PC-3 (cell line): ENCODE results near the gene COL12A1. TPM values are rescaled to one million over a fixed set of nuclear protein-coding genes. Genes with fewer than 3 reads are reported as not detected.

ENCODE experiments used
- ATAC-seq: fragments of 200-7000 bp; cut with Tn5 transposase; 2 replicates; pipeline ENCODE4 v1.9.1; 2020; ENCODE audit warnings: mild to moderate bottlenecking, moderate library complexity
- BruUV-seq: library from RNA; stranded (reverse); fragments of 400-500 nt; replicated peaks from 2 replicates; lab custom pipeline; 2021; lab: Mats Ljungman, UMichigan
- CTCF ChIA-PET: fragments of 300-600 bp; sonication (Branson Sonifier 250); formaldehyde crosslinking; loops from one replicate; lab custom pipeline; 2022; ENCODE audit warnings: antibody characterized with exemption; lab: Charles Lee
- POLR2A ChIA-PET: fragments of 300-600 bp; sonication (Branson Sonifier 250); formaldehyde crosslinking; loops from one replicate; lab custom pipeline; 2022; ENCODE audit warnings: antibody characterized with exemption; ENCODE audit not compliant: unreplicated experiment; lab: Charles Lee
- DNase-seq: peaks from one replicate; pipeline ENCODE4 v3.0.0-alpha.2; 2015
- H2AFZ ChIP-seq: fragments of 300-600 bp; sonication (generic); 2 replicates; pipeline ENCODE4 v1.6.0; 2016; ENCODE audit warnings: antibody characterized with exemption, low read length
- H3F3A ChIP-seq: fragments of 300-600 bp; sonication (generic); one replicate; pipeline ENCODE4 v1.6.0; 2017; ENCODE audit warnings: antibody characterized with exemption, low read length, control low read depth, mild to moderate bottlenecking; ENCODE audit not compliant: unreplicated experiment
- H3K27ac ChIP-seq: fragments of 300-600 bp; sonication (generic); 2 replicates; pipeline ENCODE4 v1.5.1; 2016; ENCODE audit warnings: mild to moderate bottlenecking, low read length
- H3K27me3 ChIP-seq: fragments of 300-600 bp; sonication (generic); 2 replicates; pipeline ENCODE4 v1.6.1; 2016; ENCODE audit warnings: low read length, mixed read lengths
- H3K36me3 ChIP-seq: fragments of 300-600 bp; sonication (generic); 2 replicates; pipeline ENCODE4 v1.6.1; 2016; ENCODE audit warnings: low read depth, mixed run types, low read length, mixed read lengths
- H3K4me1 ChIP-seq: fragments of 300-600 bp; sonication (generic); 2 replicates; pipeline ENCODE4 v1.5.1; 2016; ENCODE audit warnings: low read length; ENCODE audit not compliant: insufficient read depth
- H3K4me2 ChIP-seq: fragments of 300-600 bp; sonication (generic); 2 replicates; pipeline ENCODE4 v1.6.0; 2016; ENCODE audit warnings: low read length
- H3K4me3 ChIP-seq: fragments of 300-600 bp; sonication (generic); 2 replicates; pipeline ENCODE4 v1.5.1; 2016; ENCODE audit warnings: mild to moderate bottlenecking, low read length, mixed read lengths
- H3K79me2 ChIP-seq: fragments of 300-600 bp; sonication (generic); 2 replicates; pipeline ENCODE4 v1.6.1; 2017; ENCODE audit warnings: low read length, mixed read lengths
- H3K9ac ChIP-seq: fragments of 300-600 bp; sonication (generic); 2 replicates; pipeline ENCODE4 v1.6.0; 2016; ENCODE audit warnings: mild to moderate bottlenecking, low read length
- H3K9me2 ChIP-seq: fragments of 300-600 bp; sonication (generic); replicated peaks from 2 replicates; pipeline ENCODE4 v1.6.1; 2016; ENCODE audit warnings: mixed run types, low read length, mixed read lengths
- H3K9me3 ChIP-seq: fragments of 300-600 bp; sonication (generic); 2 replicates; pipeline ENCODE4 v1.6.1; 2016; ENCODE audit warnings: low read length, mixed read lengths
- H4K20me1 ChIP-seq: fragments of 300-600 bp; sonication (generic); 2 replicates; pipeline ENCODE4 v1.6.1; 2016; ENCODE audit warnings: low read length, mixed read lengths
- CTCF ChIP-seq: fragments of 300-600 bp; sonication (generic); conservative IDR thresholded peaks from 2 replicates; pipeline ENCODE4 v1.5.1; 2017; ENCODE audit warnings: antibody characterized with exemption, low read depth, mild to moderate bottlenecking, low read length
- EZH2 ChIP-seq: fragments of 300-600 bp; sonication (generic); IDR thresholded peaks from one replicate; pipeline ENCODE4 v1.6.1; 2017; ENCODE audit warnings: antibody characterized with exemption, mild to moderate bottlenecking, low read length; ENCODE audit not compliant: unreplicated experiment
- EZH2phosphoT487 ChIP-seq: fragments of 300-600 bp; sonication (generic); IDR thresholded peaks from 2 replicates; pipeline ENCODE4 v1.6.1; 2018; ENCODE audit warnings: mild to moderate bottlenecking, antibody characterized with exemption, low read length, borderline replicate concordance
- intact Hi-C: fragments of 100-400 bp; cut with micrococcal nuclease; formaldehyde crosslinking; loops from 2 replicates; pipeline ENCODE4 v1.9.0; 2023
- total RNA-seq: library from RNA; depleted of rRNA; stranded (reverse); fragments of >200 nt; gene quantifications from 2 replicates; pipeline ENCODE4 v1.2.3, GENCODE V29; 2014

COL12A1 gene
- total RNA-seq, 1 experiment from 2014 or later: 24.2 TPM

GRCh38 chr6:75201901-75202672 lies 3.8 kb downstream of the COL12A1 start:
- Histone ChIP-seq H3K27ac (no peak overlapping the region), H3K9me3 (no peaks in the 10 kb centered on the region), H3K4me1 (peaks cover 9% of the 10 kb centered on the region), H2AFZ (no peak overlapping the region), H4K20me1 (no peaks in the 10 kb centered on the region), H3K9me2 (no peaks in the 10 kb centered on the region), H3K9ac (no peak overlapping the region), H3K27me3 (no peaks in the 10 kb centered on the region), H3K79me2 (peaks cover 69% of the 10 kb centered on the region), H3F3A (no peaks in the 10 kb centered on the region), H3K4me3 (no peak overlapping the region), H3K36me3 (no peaks in the 10 kb centered on the region), H3K4me2 (no peak overlapping the region)
- no TSS peak for BruUV-seq
- ChIA-PET POLR2A (no interaction called here), CTCF (no interaction called here)
- intact Hi-C loops: loop anchor here (5.0 to 10.0 kb wide), 5 partner anchors 100 to 1347 kb away; no protein-coding TSS in a partner anchor
- ATAC-seq: no peak
- TF ChIP-seq EZH2phosphoT487: no peak
- TF ChIP-seq CTCF: no peak
- TF ChIP-seq EZH2: no peak
- DNase-seq: no peak

GRCh38 chr6:75201021-75201420 lies 4.8 kb downstream of the COL12A1 start:
- ChIA-PET CTCF (no interaction called here), POLR2A (no interaction called here)
- Histone ChIP-seq H3K36me3 (no peaks in the 10 kb centered on the region), H4K20me1 (no peaks in the 10 kb centered on the region), H3K9ac (no peak overlapping the region), H3K79me2 (peaks cover 69% of the 10 kb centered on the region), H3K27ac (no peak overlapping the region), H3K9me3 (no peaks in the 10 kb centered on the region), H3F3A (no peaks in the 10 kb centered on the region), H3K27me3 (no peaks in the 10 kb centered on the region), H3K9me2 (no peaks in the 10 kb centered on the region), H3K4me3 (no peak overlapping the region), H2AFZ (no peak overlapping the region), H3K4me1 (peaks cover 16% of the 10 kb centered on the region), H3K4me2 (no peak overlapping the region)
- no TSS peak for BruUV-seq
- TF ChIP-seq EZH2phosphoT487 (no peak), CTCF (no peak)
- intact Hi-C loops: loop anchor here (5.0 to 10.0 kb wide), 5 partner anchors 99 to 1346 kb away; no protein-coding TSS in a partner anchor
- DNase-seq (no peak), ATAC-seq (no peak)

GRCh38 chr6:75199889-75200288 lies 6.0 kb downstream of the COL12A1 start:
- CTCF ChIA-PET: no interaction called here
- H3K4me2 ChIP-seq: no peak overlapping the region
- H3K4me3 ChIP-seq: no peak overlapping the region
- POLR2A ChIA-PET: no interaction called here
- no peaks in the 10 kb centered on the region for H3K36me3 ChIP-seq
- H3F3A ChIP-seq: no peaks in the 10 kb centered on the region
- BruUV-seq: no TSS peak
- peaks cover 66% of the 10 kb centered on the region for H3K79me2 ChIP-seq
- no peak for TF ChIP-seq EZH2
- TF ChIP-seq EZH2phosphoT487: no peak
- TF ChIP-seq CTCF: no peak
- H3K4me1 ChIP-seq: peaks cover 24% of the 10 kb centered on the region
- H4K20me1 ChIP-seq: no peaks in the 10 kb centered on the region
- no peak overlapping the region for H2AFZ ChIP-seq
- no peak for ATAC-seq
- H3K9me3 ChIP-seq: no peaks in the 10 kb centered on the region
- no peaks in the 10 kb centered on the region for H3K9me2 ChIP-seq
- H3K27me3 ChIP-seq: no peaks in the 10 kb centered on the region
- no peak overlapping the region for H3K27ac ChIP-seq
- intact Hi-C loops: loop anchor here (5.0 to 10.0 kb wide), 6 partner anchors 53 to 1345 kb away; no protein-coding TSS in a partner anchor
- no peak for DNase-seq
- H3K9ac ChIP-seq: no peak overlapping the region
